ENCODE results near the gene TMUB2. TPM values are rescaled to one million over a fixed set of nuclear protein-coding genes. Genes with fewer than 3 reads are reported as not detected.

Gene TMUB2
- total and polyA plus RNA-seq, 2 of the 13 experiments (the other 11 are each of a cell fraction or from before 2014, with no cell fraction given), result 26.9 to 50.8 TPM

DNA sequence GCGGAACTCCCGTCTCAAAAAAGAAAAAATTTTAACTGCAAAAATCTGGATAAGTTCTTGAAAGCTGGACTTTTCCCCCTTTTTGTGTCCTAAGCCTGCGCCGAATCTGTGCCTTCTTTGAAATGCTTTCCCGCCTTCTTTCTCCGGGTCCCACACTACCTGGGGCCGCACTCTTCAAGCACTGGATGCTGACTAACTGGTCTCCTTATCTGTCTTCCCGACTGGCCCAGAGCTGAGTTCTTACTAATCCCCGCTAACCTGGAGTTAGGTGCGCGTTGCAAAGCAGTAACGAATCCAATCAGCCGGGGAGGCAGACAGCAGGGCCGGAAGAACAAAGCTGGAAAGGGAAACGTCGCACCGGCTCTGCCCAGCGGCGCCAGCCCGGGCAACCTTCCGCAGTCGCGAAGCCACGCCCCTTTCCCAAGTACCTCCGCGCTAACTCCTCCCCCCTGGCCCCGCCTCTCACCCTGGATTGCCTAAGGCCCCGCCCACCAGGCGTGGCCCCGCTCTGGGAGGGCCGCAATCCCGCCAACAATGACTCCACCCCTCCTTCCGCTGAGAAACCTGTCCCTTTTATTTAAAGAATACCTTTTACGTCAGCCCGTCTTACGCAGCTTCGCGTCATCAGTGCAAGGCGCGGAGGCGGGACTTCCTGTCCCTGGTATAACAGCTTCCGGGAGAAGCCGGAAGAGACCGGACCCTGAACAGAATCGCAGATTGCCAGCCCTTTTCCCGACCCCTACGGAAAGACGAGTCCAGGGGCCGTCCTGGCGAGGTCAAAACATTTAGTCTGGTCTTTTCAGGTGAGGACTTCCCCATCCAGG, at the start of gene TMUB2 (continued):
- 0 out of 2 replicates have a peak, but pooled peaks have one; percentile 4 for TF ChIP-seq RARA (CRISPR knock-in tag; IDR thresholded peaks at IDR 0.05)
- TF ChIP-seq MATR3 (CRISPR knock-in tag; IDR thresholded peaks at IDR 0.05), result no peak
- 0 out of 2 replicates have a peak, but pooled peaks have one; percentile 19 for TF ChIP-seq FOXO1 (CRISPR knock-in tag; IDR thresholded peaks at IDR 0.05)
- no peak for TF ChIP-seq ZNF530 (CRISPR knock-in tag; IDR thresholded peaks at IDR 0.05; ENCODE audit: low read depth)
- TF ChIP-seq RBFOX2 (IDR thresholded peaks at IDR 0.05; ENCODE audit: low read depth, low read length), result peak; percentile 78
- peak; percentile 36; the same call in 1 of the 2 replicates for TF ChIP-seq ZNF333 (CRISPR knock-in tag; IDR thresholded peaks at IDR 0.05; ENCODE audit: borderline replicate concordance)
- TF ChIP-seq ZHX2 (IDR thresholded peaks at IDR 0.05; ENCODE audit: low read depth), result peak; percentile 99
- 0 out of 2 replicates have a peak, but pooled peaks have one; percentile 27 for TF ChIP-seq ZHX2 (CRISPR knock-in tag; IDR thresholded peaks at IDR 0.05; ENCODE audit: borderline replicate concordance)
- TF ChIP-seq SOX6 (IDR thresholded peaks at IDR 0.05), result no peak
- peak; percentile 88 for TF ChIP-seq SOX6 (CRISPR knock-in tag; IDR thresholded peaks at IDR 0.05)
- no peak for TF ChIP-seq NFE2 (CRISPR knock-in tag; IDR thresholded peaks at IDR 0.05)
- TF ChIP-seq MTERF4 (CRISPR knock-in tag; IDR thresholded peaks at IDR 0.05), result peak; percentile 32; the same call in 1 of the 2 replicates
- TF ChIP-seq ZNF761 (CRISPR knock-in tag; conservative IDR thresholded peaks at IDR 0.05), result peak; percentile 69; the same call in 1 of the 2 replicates
- 0 out of 2 replicates have a peak, but pooled peaks have one; percentile 27 for TF ChIP-seq ZNF260 (CRISPR knock-in tag; IDR thresholded peaks at IDR 0.05; ENCODE audit: borderline replicate concordance, low read depth)
- TF ChIP-seq, protein P1, sequence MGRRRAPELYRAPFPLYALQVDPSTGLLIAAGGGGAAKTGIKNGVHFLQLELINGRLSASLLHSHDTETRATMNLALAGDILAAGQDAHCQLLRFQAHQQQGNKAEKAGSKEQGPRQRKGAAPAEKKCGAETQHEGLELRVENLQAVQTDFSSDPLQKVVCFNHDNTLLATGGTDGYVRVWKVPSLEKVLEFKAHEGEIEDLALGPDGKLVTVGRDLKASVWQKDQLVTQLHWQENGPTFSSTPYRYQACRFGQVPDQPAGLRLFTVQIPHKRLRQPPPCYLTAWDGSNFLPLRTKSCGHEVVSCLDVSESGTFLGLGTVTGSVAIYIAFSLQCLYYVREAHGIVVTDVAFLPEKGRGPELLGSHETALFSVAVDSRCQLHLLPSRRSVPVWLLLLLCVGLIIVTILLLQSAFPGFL (CRISPR knock-in tag; IDR thresholded peaks at IDR 0.05), result 0 out of 2 replicates have a peak, but pooled peaks have one; percentile 29
- TF ChIP-seq PBX3 (CRISPR knock-in tag; IDR thresholded peaks at IDR 0.05; ENCODE audit: borderline replicate concordance), result 0 out of 2 replicates have a peak, but pooled peaks have one; percentile 63
- TF ChIP-seq ZNF20 (CRISPR knock-in tag; IDR thresholded peaks at IDR 0.05), result 0 out of 2 replicates have a peak, but pooled peaks have one; percentile 6
- peak; percentile 70 for TF ChIP-seq RCOR2 (CRISPR knock-in tag; IDR thresholded peaks at IDR 0.05)
- TF ChIP-seq NR2F6 (IDR thresholded peaks at IDR 0.05), result no peak
- TF ChIP-seq NR2F6 (CRISPR knock-in tag; IDR thresholded peaks at IDR 0.05), result 0 out of 2 replicates have a peak, but pooled peaks have one; percentile 5
- TF ChIP-seq SNAPC2 (CRISPR knock-in tag; IDR thresholded peaks at IDR 0.05), result peak; percentile 84; the same call in 1 of the 2 replicates

All from HepG2 (cell line).